RWPE1 (cell line): Measurements from ENCODE around the gene ZNF512B.
"Not testable (repeated sequence)": the region's sequence is repeated elsewhere in the genome, so short reads cannot be mapped to it uniquely, and the experiment has no call there.

Experiments
- CTCF ChIA-PET: fragments of 350-600 bp; sonication (Branson Sonifier 250); formaldehyde crosslinking; extraction: SDS; loops from one replicate; lab custom pipeline; 2021; lab: Yijun Ruan, JAX
- POLR2A ChIA-PET: fragments of 400-600 bp; formaldehyde crosslinking; extraction: SDS; loops from one replicate; lab custom pipeline; 2020; ENCODE audit warnings: antibody characterized with exemption; ENCODE audit not compliant: low non-redundant PET; lab: Yijun Ruan, JAX
- DNase-seq: peaks from one replicate; pipeline ENCODE4 v3.0.0; 2012; ENCODE audit warnings: low spot score
- H3K27ac ChIP-seq: fragments of 450-650 bp; 2 replicates; pipeline ENCODE4 v1.5.1; 2017
- TF ChIP-seq, protein P1 (sequence below): fragments of 450-650 bp; conservative IDR thresholded peaks from 2 replicates; pipeline ENCODE4 v1.5.1; 2017; ENCODE audit warnings: low read depth, mild to moderate bottlenecking

ZNF512B gene

DNA sequence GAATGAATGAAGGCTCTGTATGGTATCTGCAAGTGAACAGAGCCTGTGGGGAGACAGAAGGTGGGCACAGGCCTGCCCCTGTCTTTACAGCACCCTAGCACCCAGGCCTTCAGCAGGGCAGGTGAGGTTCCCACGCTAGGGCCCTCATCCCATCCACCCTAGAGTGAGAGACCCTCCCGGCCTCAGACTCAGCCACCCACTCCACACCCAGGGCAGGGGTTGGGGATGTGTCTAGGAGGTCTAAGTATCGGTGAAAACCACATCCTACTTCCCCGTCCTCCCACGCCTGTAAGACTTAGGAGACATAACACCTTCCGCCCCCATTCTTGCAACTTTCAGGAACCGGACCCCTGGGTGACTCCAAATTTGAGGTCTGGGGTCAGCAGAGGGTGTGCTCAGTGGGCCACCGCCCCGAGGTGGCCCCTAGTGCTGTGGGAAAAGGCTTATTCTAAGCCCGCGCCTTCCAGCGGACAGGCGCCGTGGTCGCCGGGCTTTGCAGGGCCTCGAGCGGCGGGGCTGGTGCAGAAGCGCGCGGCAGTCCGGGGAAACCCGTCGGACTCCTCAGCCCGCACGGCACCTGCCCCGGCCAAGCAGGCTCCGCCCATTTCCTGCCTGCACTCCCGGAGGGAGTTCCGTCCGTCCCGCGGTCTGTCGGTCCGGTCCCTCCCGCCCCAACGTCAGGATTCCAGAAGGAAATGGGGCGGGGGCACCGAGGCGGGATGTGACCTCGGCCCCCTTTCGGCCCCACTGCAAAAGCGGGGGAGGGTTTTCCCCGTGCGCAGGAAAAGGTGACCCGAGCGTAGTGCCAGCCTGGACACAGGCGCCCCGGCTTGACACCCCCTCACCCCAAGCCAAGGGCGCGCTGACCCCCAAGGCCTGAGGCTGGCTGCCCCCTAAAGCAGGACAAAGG, 8.8 kb upstream of the ZNF512B start:
- DNase-seq: peak; percentile 85
- TF ChIP-seq, protein P1, sequence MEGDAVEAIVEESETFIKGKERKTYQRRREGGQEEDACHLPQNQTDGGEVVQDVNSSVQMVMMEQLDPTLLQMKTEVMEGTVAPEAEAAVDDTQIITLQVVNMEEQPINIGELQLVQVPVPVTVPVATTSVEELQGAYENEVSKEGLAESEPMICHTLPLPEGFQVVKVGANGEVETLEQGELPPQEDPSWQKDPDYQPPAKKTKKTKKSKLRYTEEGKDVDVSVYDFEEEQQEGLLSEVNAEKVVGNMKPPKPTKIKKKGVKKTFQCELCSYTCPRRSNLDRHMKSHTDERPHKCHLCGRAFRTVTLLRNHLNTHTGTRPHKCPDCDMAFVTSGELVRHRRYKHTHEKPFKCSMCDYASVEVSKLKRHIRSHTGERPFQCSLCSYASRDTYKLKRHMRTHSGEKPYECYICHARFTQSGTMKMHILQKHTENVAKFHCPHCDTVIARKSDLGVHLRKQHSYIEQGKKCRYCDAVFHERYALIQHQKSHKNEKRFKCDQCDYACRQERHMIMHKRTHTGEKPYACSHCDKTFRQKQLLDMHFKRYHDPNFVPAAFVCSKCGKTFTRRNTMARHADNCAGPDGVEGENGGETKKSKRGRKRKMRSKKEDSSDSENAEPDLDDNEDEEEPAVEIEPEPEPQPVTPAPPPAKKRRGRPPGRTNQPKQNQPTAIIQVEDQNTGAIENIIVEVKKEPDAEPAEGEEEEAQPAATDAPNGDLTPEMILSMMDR: no peak
- H3K27ac ChIP-seq: peak overlapping the region; percentile 95
- POLR2A ChIA-PET: no interaction called here
- CTCF ChIA-PET: interaction anchor here (0.9 to 1.1 kb wide), 3 partner anchors 61 to 83 kb away, joined by 3 read pairs; partner anchors contain the start of gene DNAJC5

- TF ChIP-seq, protein P1: no peak
- CTCF ChIA-PET: interaction anchor here (0.7 to 1.0 kb wide), 4 partner anchors 19 to 440 kb away, joined by 3 to 4 read pairs (median 3); partner anchors contain the start of gene DNAJC5
- peak; percentile 75 for DNase-seq
- H3K27ac ChIP-seq: peak overlapping the region; percentile 95
- POLR2A ChIA-PET: interaction anchor here (0.6 kb wide), 2 partner anchors 16 to 22 kb away, joined by 3 to 7 read pairs; partner anchors contain the start of gene UCKL1
Measured at GRCh38 chr20:63977739-63978276, 8.1 kb upstream of the ZNF512B start.

- peak overlapping the region; percentile 95 for H3K27ac ChIP-seq
- TF ChIP-seq, protein P1: no peak
- ChIA-PET POLR2A (interaction anchor here (0.6 kb wide), 2 partner anchors 17 to 21 kb away, joined by 3 to 7 read pairs; partner anchors contain the start of gene UCKL1), CTCF (interaction anchor here (0.7 to 1.0 kb wide), 4 partner anchors 18 to 440 kb away, joined by 3 to 4 read pairs (median 3); partner anchors contain the start of gene DNAJC5)
- no peak for DNase-seq
Measured at GRCh38 chr20:63976980-63977738, 7.4 kb upstream of the ZNF512B start.

DNA sequence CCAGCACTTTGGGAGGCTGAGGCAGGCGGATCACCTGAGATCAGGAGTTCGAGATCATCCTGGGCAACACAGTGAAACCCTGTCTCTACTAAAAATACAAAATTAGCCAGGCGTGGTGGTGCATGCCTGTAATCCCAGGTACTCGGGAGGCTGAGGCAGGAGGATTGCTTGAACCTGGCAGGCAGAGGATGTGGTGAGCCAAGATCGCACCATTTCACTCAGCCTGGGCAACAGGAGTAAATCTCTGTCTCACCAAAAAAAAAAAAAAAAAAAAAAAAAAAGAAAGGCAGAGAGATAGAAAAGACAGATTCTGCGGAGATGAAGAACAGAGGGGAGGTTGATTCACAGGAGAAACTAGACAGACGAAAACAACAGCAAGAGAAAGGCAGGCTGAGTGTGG, 6.8 kb upstream of the ZNF512B start:
- peak overlapping the region; percentile 95; the same call in 1 of the 2 replicates for H3K27ac ChIP-seq
- POLR2A ChIA-PET, DNase-seq: not testable (repeated sequence)
- CTCF ChIA-PET: interaction anchor here (1.3 kb wide), 1 partner anchor 480 kb away, joined by 4 read pairs; no protein-coding TSS in a partner anchor

DNA sequence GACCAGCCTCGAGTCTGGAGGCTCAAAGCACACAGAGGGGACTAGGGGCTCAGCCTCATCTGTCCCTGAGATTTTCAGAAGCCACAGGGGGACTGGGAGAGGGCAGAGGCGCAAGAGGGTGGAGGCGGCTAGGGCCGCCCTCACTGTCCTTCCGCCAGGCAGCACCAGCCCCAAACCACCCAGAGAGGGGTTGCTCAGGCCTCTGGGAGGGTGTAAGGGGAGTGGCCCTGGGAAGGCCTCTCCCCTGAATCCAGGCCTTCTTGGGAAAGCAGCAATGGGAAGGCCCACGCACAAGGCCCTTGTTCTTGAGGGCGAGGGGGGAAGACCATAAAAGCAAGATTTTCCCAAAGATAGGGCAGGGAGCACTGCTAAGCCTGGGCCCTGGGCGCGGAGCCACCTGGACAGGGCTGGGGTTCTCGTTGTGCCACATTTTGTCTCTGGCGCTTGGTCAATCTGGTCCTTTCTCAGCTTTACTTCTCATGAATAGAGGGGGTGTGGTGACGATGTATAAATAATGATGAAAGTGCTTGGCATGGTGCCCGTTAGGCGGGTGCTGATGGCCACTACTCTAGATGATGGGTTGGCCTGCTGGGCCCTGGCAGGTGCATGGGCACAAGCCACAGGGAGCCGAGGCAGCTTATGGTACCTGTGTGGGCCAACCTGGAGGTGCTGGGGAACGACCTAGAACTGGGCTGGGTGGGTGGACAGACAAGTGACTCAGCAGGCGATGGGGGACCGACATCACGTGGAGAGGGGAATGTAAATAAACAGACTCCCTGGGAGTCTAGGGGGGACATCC, 4.9 kb upstream of the ZNF512B start:
- ChIA-PET CTCF (interaction anchor here (0.5 to 2.6 kb wide), 52 partner anchors 8 to 1973 kb away, joined by 3 to 18 read pairs (median 4); partner anchors contain the start of genes LKAAEAR1, PTK6, TPD52L2 and UCKL1), POLR2A (interaction anchor here (0.5 kb wide), 1 partner anchor 107 kb away, joined by 3 read pairs; no protein-coding TSS in a partner anchor)
- peak overlapping the region; percentile 62 for H3K27ac ChIP-seq
- DNase-seq: no peak
- TF ChIP-seq, protein P1: no peak
